Nephron (organoid): Measurements from ENCODE around the gene PPP1R18.
"Not testable (repeated sequence)": the region's sequence is repeated elsewhere in the genome, so short reads cannot be mapped to it uniquely, and the experiment has no call there.

Experiments
- H3K27ac Mint-ChIP-seq, 3 experiments: 2 replicates each; pipeline ENCODE4 v1.8.0; 2020; ENCODE audit warnings: mixed read lengths in 3 of 3, mild to moderate bottlenecking in 2 of 3, moderate library complexity in 1 of 3
- H3K27me3 Mint-ChIP-seq: 2 replicates; pipeline ENCODE4 v1.8.0; 2021; ENCODE audit warnings: low read depth, mild to moderate bottlenecking, moderate library complexity, mixed read lengths
- H3K36me3 Mint-ChIP-seq: 2 replicates; pipeline ENCODE4 v1.8.0; 2020; ENCODE audit warnings: low read depth, mixed read lengths
- H3K4me1 Mint-ChIP-seq: 2 replicates; pipeline ENCODE4 v1.8.0; 2020; ENCODE audit warnings: mixed read lengths
- H3K4me3 Mint-ChIP-seq, 3 experiments: 2 replicates each; pipeline ENCODE4 v1.8.0; 2020; ENCODE audit warnings: mild to moderate bottlenecking in 3 of 3, mixed read lengths in 3 of 3, moderate library complexity in 2 of 3
- H3K9me3 Mint-ChIP-seq: 2 replicates; pipeline ENCODE4 v1.8.0; 2020; ENCODE audit warnings: mixed read lengths
- CTCF ChIP-seq, 3 experiments: fragments of 200-600 bp; sonication (generic); IDR thresholded peaks; one replicate each; pipeline ENCODE4 v1.5.0; 2021; ENCODE audit warnings: antibody characterized with exemption in 3 of 3; ENCODE audit not compliant: unreplicated experiment in 3 of 3

The PPP1R18 gene

GRCh38 chr6:30672445-30673253, 13.8 kb downstream of the PPP1R18 start, which contains the start of gene DHX16:
DHX16 (minus strand) TSS chr6:30673006; CDS start chr6:30672841, 165 bp downstream.
- H3K27ac Mint-ChIP-seq = peak within 1 kb of the TSS; percentile 0 to 20 (median 14)
- TF ChIP-seq CTCF (IDR thresholded peaks at IDR 0.05; ENCODE audit: unreplicated experiment in 3 of 3) = peak; percentile 76 to 91 (median 80)
- no peaks in the 10 kb centered on the region for H3K9me3 Mint-ChIP-seq

DNA sequence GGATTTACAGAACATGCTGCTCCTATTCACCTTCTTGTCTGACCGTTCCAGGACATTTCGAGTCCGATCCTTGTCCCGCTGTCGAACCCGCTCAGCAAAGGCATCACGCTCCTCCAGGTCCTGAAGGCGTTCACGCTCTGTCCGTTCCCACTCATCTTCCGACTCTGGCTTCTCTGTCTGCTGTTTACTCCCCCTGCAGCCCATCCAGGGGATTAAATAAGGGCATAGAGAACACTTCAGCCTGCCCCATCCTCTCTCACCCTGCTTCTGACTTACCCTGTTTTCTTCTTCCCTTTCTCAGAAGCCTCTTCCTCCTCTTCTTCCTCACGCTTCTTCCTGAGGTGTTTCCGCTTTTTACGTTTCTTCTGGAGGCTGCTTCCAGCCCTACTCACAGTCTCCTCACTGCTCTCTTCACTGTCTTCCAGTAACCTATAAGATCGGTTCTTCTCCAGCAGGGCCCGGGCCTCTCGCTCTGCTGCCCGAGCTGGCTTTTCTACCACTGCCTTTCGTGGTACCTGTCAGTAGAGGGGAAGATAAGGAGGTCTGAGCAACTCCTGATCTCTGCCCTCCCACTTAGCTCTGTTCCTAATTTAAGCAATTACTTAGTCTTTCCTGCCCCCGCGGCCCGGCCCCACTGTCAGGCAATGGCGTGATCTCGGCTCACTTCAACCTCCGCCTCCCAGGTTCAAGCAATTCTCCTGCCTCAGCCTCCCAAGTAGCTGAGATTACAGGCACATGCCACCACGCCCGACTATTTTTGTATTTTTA, 15.5 kb downstream of the PPP1R18 start:
- Mint-ChIP-seq H3K4me1 (peaks cover 10% of the 10 kb centered on the region), H3K27ac (no peak overlapping the region), H3K27me3 (no peaks in the 10 kb centered on the region), H3K9me3 (no peaks in the 10 kb centered on the region), H3K4me3 (peak overlapping the region; percentile 79 to 82 (median 80)), H3K36me3 (peaks cover 36% of the 10 kb centered on the region)
- peak in 2 of 3 experiments; percentile 15 to 23 for TF ChIP-seq CTCF (IDR thresholded peaks at IDR 0.05; ENCODE audit: unreplicated experiment in 3 of 3)

More at GRCh38 chr6:30672445-30673253, 13.8 kb downstream of the PPP1R18 start, which contains the start of gene DHX16:
- Mint-ChIP-seq H3K4me3 (peak within 1 kb of the TSS; percentile 80 to 86 (median 83)), H3K4me1 (peaks cover 10% of the 10 kb centered on the region), H3K36me3 (peaks cover 37% of the 10 kb centered on the region), H3K27me3 (no peaks in the 10 kb centered on the region)

- H3K36me3 Mint-ChIP-seq = peaks cover 66% of the 10 kb centered on the region
- H3K27ac Mint-ChIP-seq, H3K4me1 Mint-ChIP-seq, H3K4me3 Mint-ChIP-seq, H3K9me3 Mint-ChIP-seq, H3K27me3 Mint-ChIP-seq: not testable (repeated sequence)
Measured at GRCh38 chr6:30666300-30666699, 20.1 kb downstream of the PPP1R18 start.

- H3K27me3 Mint-ChIP-seq = no peaks in the 10 kb centered on the region
- no peaks in the 10 kb centered on the region for H3K9me3 Mint-ChIP-seq
- no peak overlapping the region for H3K27ac Mint-ChIP-seq
- no peak for TF ChIP-seq CTCF (IDR thresholded peaks at IDR 0.05; ENCODE audit: unreplicated experiment in 3 of 3)
- H3K36me3 Mint-ChIP-seq = peaks cover 59% of the 10 kb centered on the region
- no peaks in the 10 kb centered on the region for H3K4me1 Mint-ChIP-seq
- H3K4me3 Mint-ChIP-seq = no peak overlapping the region
Measured at GRCh38 chr6:30664994-30665767, 21.3 kb downstream of the PPP1R18 start.

DNA sequence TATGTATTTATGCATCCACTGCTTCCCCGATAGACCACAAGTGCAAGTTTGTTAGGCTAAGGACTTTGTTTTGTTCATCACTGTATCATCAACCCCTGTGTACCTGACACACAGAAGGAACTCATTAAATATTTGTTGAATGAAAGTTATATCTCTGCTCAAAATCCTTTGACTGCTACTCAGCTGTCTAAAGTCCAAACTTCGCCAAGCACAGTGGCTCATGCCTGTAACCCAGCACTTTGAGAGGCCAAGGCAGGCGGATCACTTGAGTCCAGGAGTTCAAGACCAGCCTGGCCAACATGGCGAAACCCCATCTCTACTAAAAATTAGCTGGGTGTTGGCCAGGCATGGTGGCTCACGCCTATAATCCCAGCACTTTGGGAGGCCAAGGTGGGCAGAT, 28.5 kb downstream of the PPP1R18 start:
- H3K4me1 Mint-ChIP-seq, H3K27me3 Mint-ChIP-seq, H3K9me3 Mint-ChIP-seq, H3K4me3 Mint-ChIP-seq: not testable (repeated sequence)
- peak overlapping the region in 1 of 3 experiments; percentile 50 for H3K27ac Mint-ChIP-seq
- peaks cover 64% of the 10 kb centered on the region for H3K36me3 Mint-ChIP-seq

DNA sequence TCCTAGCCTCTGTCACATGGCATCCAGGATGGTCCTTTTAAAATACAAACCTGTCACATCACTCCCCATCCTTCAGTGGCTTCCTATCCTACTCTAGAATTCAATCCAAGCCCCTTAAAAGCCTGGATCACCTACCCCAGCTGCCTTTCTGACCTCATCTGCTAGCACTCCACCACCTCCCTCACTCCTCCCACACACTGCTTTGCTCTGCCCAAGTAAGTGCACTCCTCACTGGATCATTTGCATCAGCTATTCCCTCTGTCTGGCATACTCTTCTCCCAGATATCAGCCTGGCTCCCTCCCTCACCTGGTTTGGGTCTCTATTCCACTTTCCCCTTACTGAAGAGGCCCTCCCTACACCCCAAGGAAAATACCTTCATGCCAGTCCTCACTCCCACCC, 29.0 kb downstream of the PPP1R18 start:
- Mint-ChIP-seq H3K27me3 (no peaks in the 10 kb centered on the region), H3K4me1 (no peaks in the 10 kb centered on the region), H3K36me3 (peaks cover 64% of the 10 kb centered on the region), H3K27ac (peak overlapping the region in 2 of 3 experiments; percentile 12 to 50), H3K9me3 (no peaks in the 10 kb centered on the region), H3K4me3 (no peak overlapping the region)
- TF ChIP-seq CTCF (IDR thresholded peaks at IDR 0.05; ENCODE audit: unreplicated experiment in 3 of 3) = no peak
